ENCODE results near the gene IRF3.

- TF ChIP-seq CTCF (IDR thresholded peaks at IDR 0.05) (no peak), POLR2A (IDR thresholded peaks at IDR 0.05) (no peak)
These were observed 25.8 kb upstream of the IRF3 start for GRCh38 chr19:49691243-49692146.

Measured in right lobe of liver (tissue), 4 donors.